CD4-positive, alpha-beta T cell treated with Interleukin-12 subunit alpha and Interleukin-12 subunit beta, for 1 hour (primary cell): Measurements from ENCODE around the gene PTPRA.
"Not testable (repeated sequence)": the region's sequence is repeated elsewhere in the genome, so short reads cannot be mapped to it uniquely, and the experiment has no call there.

Experiments used
- DNase-seq: peaks from one replicate; pipeline ENCODE4 v3.0.0-alpha.2; 2020

The PTPRA gene

GRCh38 chr20:2889209-2889608, 15.9 kb downstream of the PTPRA start:
- no peak for DNase-seq

- no peak for DNase-seq
These were observed 16.5 kb downstream of the PTPRA start for GRCh38 chr20:2889797-2890196.

GRCh38 chr20:2890742-2891141, 17.5 kb downstream of the PTPRA start:
- no peak for DNase-seq

GRCh38 chr20:2891343-2891742, 18.1 kb downstream of the PTPRA start:
- no peak for DNase-seq

GRCh38 chr20:2892376-2892775, 19.1 kb downstream of the PTPRA start:
- DNase-seq = no peak

- DNase-seq = no peak
These were observed 20.9 kb downstream of the PTPRA start for GRCh38 chr20:2894221-2894620.

GRCh38 chr20:2895154-2895553, 21.9 kb downstream of the PTPRA start:
- DNase-seq = not testable (repeated sequence)

GRCh38 chr20:2899243-2899642, 26.0 kb downstream of the PTPRA start:
- DNase-seq = no peak

GRCh38 chr20:2900845-2901592, 27.7 kb downstream of the PTPRA start:
- no peak for DNase-seq

GRCh38 chr20:2902291-2902690, 29.0 kb downstream of the PTPRA start:
- DNase-seq = no peak

GRCh38 chr20:2902818-2903217, 29.5 kb downstream of the PTPRA start:
- no peak for DNase-seq

- DNase-seq = no peak
These were observed 30.4 kb downstream of the PTPRA start for GRCh38 chr20:2903686-2904085.

GRCh38 chr20:2907519-2907918, 34.2 kb downstream of the PTPRA start:
- DNase-seq = no peak

- no peak for DNase-seq
These were observed 36.7 kb downstream of the PTPRA start for GRCh38 chr20:2909953-2910352.

GRCh38 chr20:2911200-2911599, 37.9 kb downstream of the PTPRA start:
- no peak for DNase-seq

GRCh38 chr20:2914160-2914559, 40.9 kb downstream of the PTPRA start:
- no peak for DNase-seq

- DNase-seq = no peak
These were observed 44.0 kb downstream of the PTPRA start for GRCh38 chr20:2917266-2917665.

GRCh38 chr20:2918096-2919049, 45.1 kb downstream of the PTPRA start:
- DNase-seq = no peak

- no peak for DNase-seq
These were observed 46.4 kb downstream of the PTPRA start for GRCh38 chr20:2919518-2920245.

GRCh38 chr20:2920473-2920872, 47.2 kb downstream of the PTPRA start:
- no peak for DNase-seq

- no peak for DNase-seq
These were observed 48.2 kb downstream of the PTPRA start for GRCh38 chr20:2921506-2921905.

- DNase-seq = no peak
These were observed 49.7 kb downstream of the PTPRA start for GRCh38 chr20:2922957-2923356.

- no peak for DNase-seq
These were observed 57.3 kb downstream of the PTPRA start for GRCh38 chr20:2930538-2930937.
